IPS-20b (cell line): ENCODE measurements around the gene SOBP.
A peak's percentile ranks its signal among the peaks of the same experiment; 100 is the strongest.

ENCODE experiments used
- H3K27ac ChIP-seq: one replicate; pipeline ENCODE4 v1.5.1; 2013; ENCODE audit warnings: low read length
- H3K27me3 ChIP-seq: 2 replicates; pipeline ENCODE4 v1.6.1; 2013; ENCODE audit warnings: mild to moderate bottlenecking, low read length, inconsistent platforms; ENCODE audit not compliant: insufficient read depth
- H3K36me3 ChIP-seq: 2 replicates; pipeline ENCODE4 v1.6.1; 2013; ENCODE audit warnings: low read depth, mild to moderate bottlenecking, inconsistent platforms, low read length, moderate library complexity; ENCODE audit not compliant: insufficient read depth
- H3K4me1 ChIP-seq: 2 replicates; pipeline ENCODE4 v1.6.1; 2013; ENCODE audit warnings: mild to moderate bottlenecking, control low read depth, inconsistent platforms, low read length, moderate library complexity; ENCODE audit not compliant: insufficient read depth
- H3K4me3 ChIP-seq: 2 replicates; pipeline ENCODE4 v1.5.1; 2013; ENCODE audit warnings: mild to moderate bottlenecking, low read length, inconsistent platforms
- H3K9ac ChIP-seq: 2 replicates; pipeline ENCODE4 v1.6.1; 2013; ENCODE audit warnings: low read depth, mild to moderate bottlenecking, inconsistent platforms, low read length, moderate library complexity
- H3K9me3 ChIP-seq: 2 replicates; pipeline ENCODE4 v1.6.1; 2013; ENCODE audit warnings: mild to moderate bottlenecking, low read depth, low read length, inconsistent platforms; ENCODE audit not compliant: insufficient read depth

SOBP gene

GRCh38 chr6:107658920-107659865 lies 169.3 kb downstream of the SOBP start:
- Histone ChIP-seq H3K4me1 (peaks cover 7% of the 10 kb centered on the region; the same call in 1 of the 2 replicates), H3K36me3 (no peaks in the 10 kb centered on the region), H3K27me3 (no peaks in the 10 kb centered on the region), H3K9me3 (no peaks in the 10 kb centered on the region), H3K27ac (peak overlapping the region; percentile 7), H3K9ac (no peak overlapping the region), H3K4me3 (no peak overlapping the region)

GRCh38 chr6:107660839-107661238 lies 170.9 kb downstream of the SOBP start:
- Histone ChIP-seq H3K27ac (no peak overlapping the region), H3K36me3 (no peaks in the 10 kb centered on the region), H3K27me3 (no peaks in the 10 kb centered on the region), H3K4me3 (no peak overlapping the region), H3K4me1 (peaks cover 9% of the 10 kb centered on the region; the same call in 1 of the 2 replicates), H3K9me3 (no peaks in the 10 kb centered on the region), H3K9ac (no peak overlapping the region)

GRCh38 chr6:107661291-107661690 lies 171.4 kb downstream of the SOBP start:
- Histone ChIP-seq H3K9ac (no peak overlapping the region), H3K36me3 (no peaks in the 10 kb centered on the region), H3K4me1 (peaks cover 13% of the 10 kb centered on the region; the same call in 1 of the 2 replicates), H3K27ac (no peak overlapping the region), H3K27me3 (no peaks in the 10 kb centered on the region), H3K4me3 (no peak overlapping the region), H3K9me3 (no peaks in the 10 kb centered on the region)

- Histone ChIP-seq H3K4me3 (no peak overlapping the region), H3K4me1 (peaks cover 23% of the 10 kb centered on the region; the same call in 1 of the 2 replicates), H3K36me3 (no peaks in the 10 kb centered on the region), H3K9ac (no peak overlapping the region), H3K27me3 (no peaks in the 10 kb centered on the region), H3K9me3 (no peaks in the 10 kb centered on the region), H3K27ac (no peak overlapping the region)
Observed at GRCh38 chr6:107662333-107662732, 172.4 kb downstream of the SOBP start.

- no peaks in the 10 kb centered on the region for H3K9me3 ChIP-seq
- no peaks in the 10 kb centered on the region for H3K36me3 ChIP-seq
- H3K9ac ChIP-seq = no peak overlapping the region
- H3K27me3 ChIP-seq = no peaks in the 10 kb centered on the region
- H3K4me3 ChIP-seq = no peak overlapping the region
- no peak overlapping the region for H3K27ac ChIP-seq
- peaks cover 25% of the 10 kb centered on the region; the same call in 1 of the 2 replicates for H3K4me1 ChIP-seq
Observed at GRCh38 chr6:107663308-107663707, 173.4 kb downstream of the SOBP start.

GRCh38 chr6:107665382-107665781 lies 175.5 kb downstream of the SOBP start:
- H3K4me1 ChIP-seq = peaks cover 20% of the 10 kb centered on the region; the same call in 1 of the 2 replicates
- H3K27me3 ChIP-seq = no peaks in the 10 kb centered on the region
- H3K9ac ChIP-seq = no peak overlapping the region
- no peaks in the 10 kb centered on the region for H3K9me3 ChIP-seq
- H3K27ac ChIP-seq = no peak overlapping the region
- H3K4me3 ChIP-seq = no peak overlapping the region
- H3K36me3 ChIP-seq = no peaks in the 10 kb centered on the region

GRCh38 chr6:107666084-107666980 lies 176.4 kb downstream of the SOBP start:
- H3K27me3 ChIP-seq = no peaks in the 10 kb centered on the region
- no peaks in the 10 kb centered on the region for H3K36me3 ChIP-seq
- peak overlapping the region; percentile 19; the same call in 1 of the 2 replicates for H3K9ac ChIP-seq
- peaks cover 28% of the 10 kb centered on the region; the same call in 1 of the 2 replicates for H3K4me1 ChIP-seq
- peak overlapping the region; percentile 7; the same call in 1 of the 2 replicates for H3K4me3 ChIP-seq
- no peak overlapping the region for H3K27ac ChIP-seq
- H3K9me3 ChIP-seq = no peaks in the 10 kb centered on the region

- Histone ChIP-seq H3K27me3 (no peaks in the 10 kb centered on the region), H3K4me1 (peaks cover 29% of the 10 kb centered on the region; the same call in 1 of the 2 replicates), H3K4me3 (peak overlapping the region; percentile 7; the same call in 1 of the 2 replicates), H3K9ac (no peak overlapping the region), H3K27ac (no peak overlapping the region), H3K36me3 (no peaks in the 10 kb centered on the region), H3K9me3 (no peaks in the 10 kb centered on the region)
Observed at GRCh38 chr6:107666981-107667601, 177.2 kb downstream of the SOBP start.

- no peak overlapping the region for H3K4me3 ChIP-seq
- no peaks in the 10 kb centered on the region for H3K27me3 ChIP-seq
- no peak overlapping the region for H3K9ac ChIP-seq
- no peak overlapping the region for H3K27ac ChIP-seq
- no peaks in the 10 kb centered on the region for H3K36me3 ChIP-seq
- H3K9me3 ChIP-seq = no peaks in the 10 kb centered on the region
- peaks cover 29% of the 10 kb centered on the region; the same call in 1 of the 2 replicates for H3K4me1 ChIP-seq
Observed at GRCh38 chr6:107667790-107668189, 177.9 kb downstream of the SOBP start.

GRCh38 chr6:107668743-107669474 lies 179.0 kb downstream of the SOBP start:
- peaks cover 29% of the 10 kb centered on the region; the same call in 1 of the 2 replicates for H3K4me1 ChIP-seq
- H3K27me3 ChIP-seq = no peaks in the 10 kb centered on the region
- no peak overlapping the region for H3K9ac ChIP-seq
- H3K36me3 ChIP-seq = no peaks in the 10 kb centered on the region
- no peak overlapping the region for H3K27ac ChIP-seq
- no peaks in the 10 kb centered on the region for H3K9me3 ChIP-seq
- no peak overlapping the region for H3K4me3 ChIP-seq
